Body of pancreas (tissue), 4 donors: ENCODE measurements around the gene OSBPL10. TPM values are rescaled to one million over a fixed set of nuclear protein-coding genes. Genes with fewer than 3 reads are reported as not detected.

Experiments
- ATAC-seq: fragments of 150-250 bp; one replicate; pipeline ENCODE4 v1.9.1; 2016
- DNase-seq, 4 donors: peaks; one replicate each; pipeline ENCODE4 v3.0.0-alpha.2; 2019
- H3K27ac ChIP-seq, 4 donors: fragments of 200-600 bp; sonication (generic); 1 replicate in 3 of 4; 2 replicates in 1 of 4; pipeline versions ENCODE4 v1.5.1 to v1.6.1; 2016 to 2019; ENCODE audit warnings: mild to moderate bottlenecking in 1 of 4, mixed read lengths in 1 of 4, moderate library complexity in 1 of 4
- H3K27me3 ChIP-seq, 2 donors: fragments of 200-600 bp; sonication (generic); one replicate each; pipeline ENCODE4 v1.6.0; 2016; ENCODE audit warnings: mild to moderate bottlenecking in 1 of 2
- H3K36me3 ChIP-seq, 2 donors: fragments of 200-600 bp; sonication (generic); replicated peaks in 1 of 2; 2 replicates each; pipeline ENCODE4 v1.5.1; 2016; ENCODE audit warnings: low read depth in 2 of 2; ENCODE audit not compliant: insufficient read depth in 1 of 2
- H3K4me1 ChIP-seq: fragments of 200-600 bp; sonication (generic); one replicate; pipeline ENCODE4 v1.6.0; 2016
- H3K4me3 ChIP-seq, 2 donors: fragments of 200-600 bp; sonication (generic); 1 replicate in 1 of 2; 2 replicates in 1 of 2; pipeline ENCODE4 v1.5.1; 2016 to 2019
- H3K9me3 ChIP-seq, 3 donors: fragments of 200-600 bp; sonication (generic); 1 replicate in 2 of 3; 2 replicates in 1 of 3; pipeline ENCODE4 v1.5.1; 2016
- CTCF ChIP-seq, 7 experiments: fragments of 450-650 bp in 4 of 7; fragments of 200-600 bp in 3 of 7; sonication (generic) in 3 of 7; IDR thresholded peaks; one replicate each; pipeline ENCODE4 v1.5.1; 2016 to 2019; ENCODE audit warnings: antibody characterized with exemption in 7 of 7
- POLR2A ChIP-seq, 3 donors: fragments of 450-650 bp; IDR thresholded peaks; one replicate each; pipeline ENCODE4 v1.6.1; 2016; ENCODE audit warnings: antibody characterized with exemption in 3 of 3, mild to moderate bottlenecking in 2 of 3
- WGBS, 2 donors: methylation state at CpG; one replicate each; pipeline ENCODE4 v1.1.5; 2017; 5-methylcytosine and 5-hydroxymethylcytosine counted together
- intact Hi-C: fragments of 100-400 bp; cut with DNase I; formaldehyde crosslinking; loops from one replicate; pipeline ENCODE4 v1.15.1; 2023
- total RNA-seq, 2 donors: library from RNA; depleted of rRNA; stranded (reverse); fragments of >200 nt; gene quantifications; one replicate each; pipeline ENCODE4 v1.1.0, GENCODE V29; 2016

Gene OSBPL10
- total RNA-seq, 2 donors from 2014 or later = 3.4 to 27.0 TPM

GRCh38 chr3:31890742-31891469 lies 90.2 kb downstream of the OSBPL10 start:
- Histone ChIP-seq H3K4me1 (no peaks in the 10 kb centered on the region), H3K27ac (no peak overlapping the region), H3K36me3 (no peaks in the 10 kb centered on the region), H3K4me3 (no peak overlapping the region), H3K9me3 (no peaks in the 10 kb centered on the region), H3K27me3 (no peaks in the 10 kb centered on the region)
- ATAC-seq (no peak), DNase-seq (no peak)
- 84 to 86% methylated on average over 8 of the region's 8 CpGs for WGBS, 2 donors
- no peak for TF ChIP-seq CTCF (IDR thresholded peaks at IDR 0.05)
- TF ChIP-seq POLR2A (IDR thresholded peaks at IDR 0.05) = no peak
- intact Hi-C loops = no loop called here

GRCh38 chr3:31890007-31890406 lies 91.1 kb downstream of the OSBPL10 start:
- Histone ChIP-seq H3K4me1 (no peaks in the 10 kb centered on the region), H3K36me3 (no peaks in the 10 kb centered on the region), H3K27ac (no peak overlapping the region), H3K4me3 (no peak overlapping the region), H3K27me3 (no peaks in the 10 kb centered on the region), H3K9me3 (no peaks in the 10 kb centered on the region)
- TF ChIP-seq POLR2A (IDR thresholded peaks at IDR 0.05) (no peak), CTCF (IDR thresholded peaks at IDR 0.05) (no peak)
- intact Hi-C loops = no loop called here
- WGBS, 2 donors = 76 to 83% methylated on average over 2 of the region's 2 CpGs
- no peak for DNase-seq
- ATAC-seq = no peak

GRCh38 chr3:31885235-31885634 lies 95.8 kb downstream of the OSBPL10 start:
- 86 to 94% methylated on average over 3 of the region's 3 CpGs for WGBS, 2 donors
- no peak for TF ChIP-seq CTCF (IDR thresholded peaks at IDR 0.05)
- no peak for TF ChIP-seq POLR2A (IDR thresholded peaks at IDR 0.05)
- Histone ChIP-seq H3K36me3 (no peaks in the 10 kb centered on the region), H3K4me3 (no peak overlapping the region), H3K27me3 (no peaks in the 10 kb centered on the region), H3K9me3 (no peaks in the 10 kb centered on the region), H3K4me1 (no peaks in the 10 kb centered on the region), H3K27ac (no peak overlapping the region)
- intact Hi-C loops = no loop called here
- ATAC-seq (no peak), DNase-seq (no peak)

GRCh38 chr3:31884251-31884650 lies 96.8 kb downstream of the OSBPL10 start:
- no peak for DNase-seq
- Histone ChIP-seq H3K4me3 (no peak overlapping the region), H3K27ac (no peak overlapping the region), H3K4me1 (no peaks in the 10 kb centered on the region), H3K36me3 (no peaks in the 10 kb centered on the region), H3K9me3 (no peaks in the 10 kb centered on the region), H3K27me3 (no peaks in the 10 kb centered on the region)
- no peak for ATAC-seq
- intact Hi-C loops = no loop called here
- TF ChIP-seq POLR2A (IDR thresholded peaks at IDR 0.05) = no peak
- TF ChIP-seq CTCF (IDR thresholded peaks at IDR 0.05) = no peak
- 58 to 62% methylated on average over 1 of the region's 1 CpG for WGBS, 2 donors

- H3K27ac ChIP-seq = no peak overlapping the region
- H3K36me3 ChIP-seq = no peaks in the 10 kb centered on the region
- 76 to 90% methylated on average over 3 of the region's 3 CpGs for WGBS, 2 donors
- TF ChIP-seq CTCF (IDR thresholded peaks at IDR 0.05) (no peak), POLR2A (IDR thresholded peaks at IDR 0.05) (no peak)
- ATAC-seq (no peak), DNase-seq (no peak)
- no peaks in the 10 kb centered on the region for H3K9me3 ChIP-seq
- H3K27me3 ChIP-seq = no peaks in the 10 kb centered on the region
- H3K4me1 ChIP-seq = no peaks in the 10 kb centered on the region
- no peak overlapping the region for H3K4me3 ChIP-seq
- intact Hi-C loops = no loop called here
Measured at GRCh38 chr3:31882895-31883294, 98.2 kb downstream of the OSBPL10 start.
